ENCODE results near the gene KIF15.

The KIF15 gene

DNA sequence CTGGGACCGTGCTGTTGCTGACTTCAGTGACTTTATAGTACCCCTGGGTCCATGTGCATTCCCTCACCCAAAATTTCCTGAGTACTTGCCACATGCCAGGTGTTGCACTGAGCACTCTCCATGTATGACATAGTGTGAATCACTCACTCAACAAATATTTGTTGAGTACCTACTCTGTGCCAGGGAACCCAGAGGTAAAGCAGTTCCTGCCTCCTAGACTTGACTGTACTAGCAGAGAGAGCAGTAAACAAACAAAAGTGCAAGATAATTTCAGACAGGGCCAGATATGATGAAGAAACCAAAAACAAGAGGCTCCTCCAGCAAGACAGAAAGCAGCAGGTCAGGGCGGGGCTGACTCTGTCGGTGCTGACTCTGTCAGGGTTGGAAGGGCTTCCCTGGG is 125.0 kb downstream of the KIF15 start:
- no peak for TF ChIP-seq GATA3 (IDR thresholded peaks at IDR 0.05; ENCODE audit: low read depth, low read length)
- no peak for TF ChIP-seq GATA2 (IDR thresholded peaks at IDR 0.05; ENCODE audit: low read depth, low read length)

DNA sequence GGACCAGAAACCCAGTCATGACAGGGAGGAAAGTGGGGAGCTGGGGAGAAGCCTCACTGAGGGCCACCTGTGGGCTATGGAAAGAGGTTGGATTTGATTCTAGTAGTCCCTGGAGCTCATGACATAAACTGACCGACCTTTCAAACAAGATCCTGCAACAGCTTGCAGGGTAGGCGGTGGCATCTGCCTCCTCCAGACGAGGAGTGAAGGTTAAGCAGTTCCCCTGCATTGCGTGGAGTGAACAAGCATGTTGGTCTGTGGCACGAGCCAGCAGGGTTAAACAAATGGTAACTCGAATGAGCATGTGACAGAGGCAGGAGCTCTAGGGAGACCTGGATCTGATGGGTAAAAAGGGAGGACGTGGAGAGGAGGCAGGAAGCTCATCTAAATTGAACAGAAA is 125.5 kb downstream of the KIF15 start:
- TF ChIP-seq GATA3 (IDR thresholded peaks at IDR 0.05; ENCODE audit: low read depth, low read length) = no peak
- no peak for TF ChIP-seq GATA2 (IDR thresholded peaks at IDR 0.05; ENCODE audit: low read depth, low read length)

- no peak for TF ChIP-seq GATA3 (IDR thresholded peaks at IDR 0.05; ENCODE audit: low read depth, low read length)
Measured at GRCh38 chr3:44890258-44890657, 128.7 kb downstream of the KIF15 start.

- no peak for TF ChIP-seq GATA2 (IDR thresholded peaks at IDR 0.05; ENCODE audit: low read depth, low read length)
- no peak for TF ChIP-seq GATA3 (IDR thresholded peaks at IDR 0.05; ENCODE audit: low read depth, low read length)
Measured at GRCh38 chr3:44890852-44891251, 129.3 kb downstream of the KIF15 start.

DNA sequence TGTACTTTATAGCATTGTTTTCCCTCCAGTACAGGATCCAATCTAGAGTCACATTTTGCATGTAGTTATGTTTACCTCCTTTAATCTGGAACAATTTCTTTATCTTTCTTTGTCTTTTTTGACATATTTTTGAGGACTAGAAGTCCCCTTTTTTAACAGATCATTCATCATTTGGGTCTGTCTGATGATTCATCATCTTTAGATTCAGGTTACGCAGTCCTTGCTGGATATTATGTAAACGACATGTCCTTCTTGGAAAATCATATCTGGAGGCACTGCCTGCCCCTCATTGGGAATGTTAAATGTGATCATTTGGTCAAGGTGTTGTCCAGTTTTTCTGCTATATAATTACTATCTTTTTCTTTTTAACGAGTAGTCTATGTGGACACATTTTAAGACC is 131.1 kb downstream of the KIF15 start:
- no peak for TF ChIP-seq GATA2 (IDR thresholded peaks at IDR 0.05; ENCODE audit: low read depth, low read length)
- no peak for TF ChIP-seq GATA3 (IDR thresholded peaks at IDR 0.05; ENCODE audit: low read depth, low read length)

- TF ChIP-seq GATA3 (IDR thresholded peaks at IDR 0.05; ENCODE audit: low read depth, low read length) = no peak
- no peak for TF ChIP-seq GATA2 (IDR thresholded peaks at IDR 0.05; ENCODE audit: low read depth, low read length)
Measured at GRCh38 chr3:44893097-44893496, 131.5 kb downstream of the KIF15 start.

GRCh38 chr3:44894485-44894884 is 132.9 kb downstream of the KIF15 start:
- TF ChIP-seq GATA2 (IDR thresholded peaks at IDR 0.05; ENCODE audit: low read depth, low read length) (no peak), GATA3 (IDR thresholded peaks at IDR 0.05; ENCODE audit: low read depth, low read length) (no peak)

DNA sequence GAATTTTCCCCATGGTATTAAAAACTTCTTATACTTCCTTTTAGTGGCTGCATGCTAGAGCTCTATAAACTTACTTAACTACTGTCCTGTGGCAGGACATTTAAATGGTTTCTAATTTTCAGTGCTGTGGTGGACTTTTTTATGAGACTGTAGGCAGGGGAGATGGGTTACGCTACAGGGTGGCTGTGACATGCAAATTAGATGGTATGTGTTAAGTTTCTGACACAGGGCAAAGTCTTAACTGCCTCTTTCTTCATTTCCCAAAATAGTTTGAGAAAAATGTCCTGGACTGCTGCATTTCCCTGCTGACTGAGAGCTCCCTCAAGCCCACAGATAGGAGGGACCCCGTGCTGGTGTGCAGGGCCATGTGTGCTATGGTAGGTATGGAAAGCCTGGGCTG is 134.8 kb downstream of the KIF15 start:
- no peak for TF ChIP-seq GATA2 (IDR thresholded peaks at IDR 0.05; ENCODE audit: low read depth, low read length)
- no peak for TF ChIP-seq GATA3 (IDR thresholded peaks at IDR 0.05; ENCODE audit: low read depth, low read length)

- TF ChIP-seq GATA3 (IDR thresholded peaks at IDR 0.05; ENCODE audit: low read depth, low read length) (no peak), GATA2 (IDR thresholded peaks at IDR 0.05; ENCODE audit: low read depth, low read length) (no peak)
Measured at GRCh38 chr3:44899683-44900367, 138.2 kb downstream of the KIF15 start.

DNA sequence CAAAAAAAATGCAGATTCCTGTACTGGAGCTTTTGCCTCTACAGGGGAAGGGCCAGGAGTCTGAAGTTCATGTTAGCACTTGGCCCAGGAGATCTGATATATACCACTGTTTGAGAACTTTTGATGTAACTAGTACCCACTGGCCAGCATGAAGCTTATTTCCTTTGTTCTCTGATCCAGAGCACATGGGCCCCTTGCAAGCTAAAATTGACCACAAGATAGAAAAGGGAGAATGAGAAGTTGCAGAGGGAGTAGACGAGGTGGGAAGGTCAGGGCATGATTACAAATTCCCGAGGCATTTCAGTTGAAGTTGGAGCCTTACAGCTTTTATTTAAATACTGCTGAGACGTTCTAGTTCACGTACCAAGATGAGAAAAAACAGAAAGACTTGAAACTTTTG is 141.0 kb downstream of the KIF15 start:
- TF ChIP-seq GATA3 (IDR thresholded peaks at IDR 0.05; ENCODE audit: low read depth, low read length) (no peak), GATA2 (IDR thresholded peaks at IDR 0.05; ENCODE audit: low read depth, low read length) (no peak)

Measured in SH-SY5Y (cell line).